ENCODE measurements around the gene DHTKD1.

Gene DHTKD1

GRCh38 chr10:12171512-12171911 is 102.8 kb downstream of the DHTKD1 start (continued):
- TF ChIP-seq ZBTB11 (tag by site-specific recombination; conservative IDR thresholded peaks at IDR 0.05; ENCODE audit: low read depth) = peak; percentile 87
- TF ChIP-seq ZNF639 (tag by site-specific recombination; IDR thresholded peaks at IDR 0.05) = peak; percentile 84
- peak; percentile 74 for TF ChIP-seq ZBTB21 (tag by site-specific recombination; IDR thresholded peaks at IDR 0.05)
- TF ChIP-seq ZNF664 (tag by site-specific recombination; IDR thresholded peaks at IDR 0.05) = peak; percentile 90
- peak; percentile 53; the same call in 1 of the 2 replicates for TF ChIP-seq ZNF791 (tag by site-specific recombination; IDR thresholded peaks at IDR 0.05)
- TF ChIP-seq AEBP2 (tag by site-specific recombination; IDR thresholded peaks at IDR 0.05; ENCODE audit: borderline replicate concordance) = peak; percentile 91; the same call in 1 of the 2 replicates
- peak; percentile 79 for TF ChIP-seq REST (tag by site-specific recombination; IDR thresholded peaks at IDR 0.05)
- peak; percentile 56; the same call in 1 of the 2 replicates for TF ChIP-seq ZNF580 (tag by site-specific recombination; IDR thresholded peaks at IDR 0.05)
- peak; percentile 40; the same call in 1 of the 2 replicates for TF ChIP-seq ZNF404 (tag by site-specific recombination; IDR thresholded peaks at IDR 0.05)
- peak; percentile 94; the same call in 1 of the 2 replicates for TF ChIP-seq ZNF202 (tag by site-specific recombination; IDR thresholded peaks at IDR 0.05; ENCODE audit: borderline replicate concordance)
- peak; percentile 90 for TF ChIP-seq ZNF433 (tag by site-specific recombination; IDR thresholded peaks at IDR 0.05; ENCODE audit: low read depth)
- peak; percentile 99 for TF ChIP-seq ZNF394 (tag by site-specific recombination; IDR thresholded peaks at IDR 0.05; ENCODE audit: borderline replicate concordance)
- peak; percentile 86; the same call in 1 of the 2 replicates for TF ChIP-seq ZNF140 (tag by site-specific recombination; IDR thresholded peaks at IDR 0.05)
- peak; percentile 25; the same call in 1 of the 2 replicates for TF ChIP-seq SP3 (tag by site-specific recombination; IDR thresholded peaks at IDR 0.05)
- peak; percentile 67; the same call in 1 of the 2 replicates for TF ChIP-seq ZNF629 (tag by site-specific recombination; IDR thresholded peaks at IDR 0.05)
- peak; percentile 75 for TF ChIP-seq ZNF510 (tag by site-specific recombination; IDR thresholded peaks at IDR 0.05; ENCODE audit: insufficient replicate concordance)
- peak; percentile 86 for TF ChIP-seq ZNF558 (tag by site-specific recombination; IDR thresholded peaks at IDR 0.05)
- peak; percentile 65 for TF ChIP-seq ZNF266 (tag by site-specific recombination; IDR thresholded peaks at IDR 0.05; ENCODE audit: low read depth)
- 0 out of 2 replicates have a peak, but pooled peaks have one; percentile 62 for TF ChIP-seq ZNF501 (tag by site-specific recombination; IDR thresholded peaks at IDR 0.05)
- TF ChIP-seq ZNF654 (tag by site-specific recombination; IDR thresholded peaks at IDR 0.05; ENCODE audit: low read depth) = peak; percentile 61
- peak; percentile 44; the same call in 1 of the 2 replicates for TF ChIP-seq ZNF341 (tag by site-specific recombination; IDR thresholded peaks at IDR 0.05; ENCODE audit: low read depth)
- peak; percentile 30; the same call in 1 of the 2 replicates for TF ChIP-seq TSHZ1 (tag by site-specific recombination; IDR thresholded peaks at IDR 0.05; ENCODE audit: borderline replicate concordance)
- TF ChIP-seq ZNF426 (tag by site-specific recombination; IDR thresholded peaks at IDR 0.05) = peak; percentile 98
- TF ChIP-seq ZNF138 (tag by site-specific recombination; IDR thresholded peaks at IDR 0.05; ENCODE audit: borderline replicate concordance) = peak; percentile 71; the same call in 1 of the 2 replicates
- TF ChIP-seq ZNF560 (tag by site-specific recombination; IDR thresholded peaks at IDR 0.05; ENCODE audit: borderline replicate concordance) = peak; percentile 93
- TF ChIP-seq GFI1B (tag by site-specific recombination; IDR thresholded peaks at IDR 0.05) = 0 out of 2 replicates have a peak, but pooled peaks have one; percentile 26
